COLO829 (cell line): ENCODE results near the gene GIPC3.
"Not testable (repeated sequence)": the region's sequence is repeated elsewhere in the genome, so short reads cannot be mapped to it uniquely, and the experiment has no call there.

Source experiments
- DNase-seq: peaks from one replicate; pipeline ENCODE4 v3.0.0; 2012; ENCODE audit warnings: low spot score

GIPC3 gene

DNA sequence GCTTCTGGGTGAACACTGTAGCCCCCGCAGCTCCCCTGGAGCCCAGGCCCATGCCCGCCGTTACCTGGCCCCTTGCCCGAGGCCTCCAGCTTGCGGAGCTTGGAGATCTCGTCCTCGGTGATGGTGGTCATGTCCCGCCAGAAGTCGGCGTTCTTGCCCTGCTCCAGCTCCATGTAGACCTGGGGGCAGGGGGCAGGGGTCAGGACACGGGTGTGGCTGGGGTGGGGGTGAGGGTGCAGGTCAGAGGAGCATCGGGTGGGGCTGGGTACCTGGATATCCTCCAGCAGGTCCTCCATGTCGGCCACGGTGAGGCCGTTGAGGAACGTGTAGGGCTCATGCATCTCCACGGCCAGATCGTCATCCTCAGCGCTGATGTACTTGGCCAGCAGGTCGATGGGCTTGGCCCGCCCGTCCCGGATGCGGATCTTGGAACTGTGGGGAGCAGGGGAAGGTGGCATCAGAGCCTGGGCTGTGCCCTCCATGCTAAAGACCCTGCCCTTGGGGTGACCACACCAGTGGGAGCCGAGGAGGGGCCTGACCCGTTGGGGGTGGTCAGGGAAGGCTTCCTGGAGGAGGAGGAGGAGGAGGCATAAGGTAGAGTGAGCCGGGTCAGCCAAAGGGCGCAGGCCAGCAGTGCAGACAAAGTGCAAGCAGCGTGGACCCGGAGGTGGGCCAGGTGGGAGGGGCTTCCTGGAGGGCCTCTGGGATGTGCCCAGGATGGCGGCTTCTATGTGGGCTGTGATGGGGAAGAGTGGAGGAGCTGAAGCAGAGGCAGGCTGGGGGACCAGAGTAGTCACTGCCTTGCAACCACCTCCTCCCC, 33.7 kb downstream of the GIPC3 start:
- DNase-seq: no peak

DNA sequence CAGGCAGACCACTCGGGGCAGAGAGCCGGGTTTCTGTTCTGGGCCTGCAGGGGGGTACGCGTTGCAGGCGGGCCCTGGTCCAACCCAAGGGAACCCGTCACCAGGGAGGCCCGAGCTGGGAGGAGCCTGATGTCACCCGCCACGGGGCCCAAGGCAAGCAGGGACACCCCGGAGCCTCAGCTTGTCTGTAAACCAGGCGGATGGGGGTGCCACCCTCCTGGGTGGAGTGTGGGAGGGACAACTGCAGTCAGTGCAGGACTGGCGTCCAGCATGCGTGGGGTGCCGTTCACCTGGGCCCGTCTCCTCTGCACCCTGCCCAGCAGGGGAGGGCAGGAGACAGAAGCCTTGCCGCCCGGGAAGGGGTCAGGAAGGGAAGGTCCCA, 34.3 kb downstream of the GIPC3 start:
- no peak for DNase-seq

DNA sequence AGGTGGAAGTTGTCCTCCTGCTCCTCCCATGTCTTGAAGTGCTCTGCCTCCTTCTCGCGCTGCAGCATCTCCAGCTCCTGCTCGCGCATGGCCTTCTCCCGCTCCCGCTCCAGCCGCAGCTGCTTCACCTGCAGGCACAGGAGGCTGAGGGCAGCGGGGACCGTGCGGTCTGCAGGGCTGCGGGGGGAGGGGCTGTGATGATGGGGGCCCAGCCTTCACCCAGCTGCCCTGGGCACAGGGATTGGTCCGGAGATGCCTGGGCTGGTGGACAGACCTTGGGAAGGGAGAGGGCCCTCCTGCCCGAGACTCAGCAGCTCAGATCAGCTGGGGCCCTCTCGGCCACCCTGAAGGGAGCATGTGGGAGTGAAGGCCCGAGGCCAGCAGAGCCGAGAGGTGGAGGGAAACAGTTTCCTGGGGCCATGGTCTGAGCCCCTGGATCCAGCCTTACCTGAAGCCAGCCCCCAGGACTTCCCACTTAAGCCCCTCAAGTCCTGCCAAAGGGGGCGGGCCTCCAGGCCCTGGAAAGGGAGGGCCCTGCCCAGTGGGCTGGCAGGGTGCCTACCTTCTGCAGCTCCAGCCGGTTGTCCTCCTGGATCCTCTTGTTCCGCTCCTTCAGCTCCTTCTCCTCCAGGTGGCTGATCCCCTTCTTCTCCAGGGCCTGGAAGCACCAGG, 35.0 kb downstream of the GIPC3 start:
- DNase-seq: no peak

DNA sequence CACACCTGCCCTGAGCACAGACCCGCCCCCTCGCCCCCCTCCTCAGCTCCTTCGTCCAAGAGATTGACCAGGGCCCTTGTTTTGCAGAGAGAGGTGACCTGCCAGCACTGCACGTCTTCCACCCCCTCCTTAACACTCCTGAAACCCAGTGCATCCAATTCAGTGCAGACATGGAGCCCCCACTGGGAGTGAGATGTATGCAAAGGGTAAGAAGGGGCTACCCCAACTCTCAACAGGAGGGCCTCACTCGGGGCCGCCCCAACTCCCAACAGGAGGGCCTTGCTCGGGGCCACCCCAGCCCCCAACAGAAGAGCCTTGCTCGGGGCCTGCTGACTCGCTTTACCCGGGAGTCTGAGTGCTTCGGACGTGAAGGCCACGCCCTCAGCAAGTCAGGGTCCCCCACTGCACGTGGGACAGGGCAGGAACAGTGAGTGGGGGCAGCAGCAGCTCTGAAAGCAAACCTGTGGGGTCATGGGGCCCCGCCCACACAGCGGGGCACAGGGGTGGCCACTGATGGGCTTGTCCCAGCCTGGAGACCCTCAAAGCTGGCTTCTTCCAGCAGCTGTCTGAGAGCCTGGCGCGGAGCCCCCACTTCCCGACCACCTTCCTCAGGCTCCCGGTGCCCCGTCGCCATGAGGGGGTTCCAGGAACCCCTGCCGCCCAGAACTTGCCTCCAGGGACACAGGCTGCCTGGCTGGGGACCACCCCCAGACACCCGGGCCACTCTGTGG, 35.7 kb downstream of the GIPC3 start:
- DNase-seq: no peak

DNA sequence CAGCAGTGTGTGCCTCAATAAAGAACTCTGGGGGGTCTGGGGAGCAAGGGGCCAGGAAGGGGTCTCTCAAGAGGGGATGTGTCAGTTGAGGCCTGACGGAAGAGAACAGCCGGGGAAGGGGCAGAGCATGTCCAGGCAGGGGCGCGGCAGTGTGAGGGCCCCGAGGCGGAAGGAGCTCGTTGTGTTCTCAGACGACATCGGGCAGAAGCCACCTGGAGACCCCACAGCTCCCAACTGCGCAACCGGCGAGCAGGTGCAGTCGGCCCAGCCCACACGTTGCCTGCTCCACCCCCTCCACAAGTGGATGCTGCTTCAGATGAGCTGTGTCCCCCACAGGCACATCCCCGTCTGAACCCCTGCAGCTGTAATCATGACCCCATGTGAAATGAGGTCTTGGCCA, 36.4 kb downstream of the GIPC3 start:
- DNase-seq: no peak

DNA sequence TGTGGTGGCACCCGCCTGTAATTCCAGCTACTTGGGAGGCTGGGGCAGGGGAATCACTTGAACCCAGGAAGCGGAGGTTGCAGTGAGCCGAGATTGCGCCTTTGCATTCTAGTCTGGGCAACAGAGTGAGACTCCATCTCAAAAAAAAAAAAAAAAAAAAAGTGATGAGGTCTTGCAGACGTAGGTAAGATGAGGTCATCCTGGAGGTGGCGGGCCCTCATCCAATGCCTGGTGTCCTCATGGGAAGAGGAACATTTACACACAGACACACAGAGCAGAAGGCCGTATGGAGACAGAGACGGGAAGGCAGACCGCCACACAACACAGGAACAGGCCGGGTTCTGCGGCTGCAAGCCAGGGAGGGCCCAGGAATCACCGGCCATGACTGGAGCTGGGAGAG, 36.9 kb downstream of the GIPC3 start:
- no peak for DNase-seq

DNA sequence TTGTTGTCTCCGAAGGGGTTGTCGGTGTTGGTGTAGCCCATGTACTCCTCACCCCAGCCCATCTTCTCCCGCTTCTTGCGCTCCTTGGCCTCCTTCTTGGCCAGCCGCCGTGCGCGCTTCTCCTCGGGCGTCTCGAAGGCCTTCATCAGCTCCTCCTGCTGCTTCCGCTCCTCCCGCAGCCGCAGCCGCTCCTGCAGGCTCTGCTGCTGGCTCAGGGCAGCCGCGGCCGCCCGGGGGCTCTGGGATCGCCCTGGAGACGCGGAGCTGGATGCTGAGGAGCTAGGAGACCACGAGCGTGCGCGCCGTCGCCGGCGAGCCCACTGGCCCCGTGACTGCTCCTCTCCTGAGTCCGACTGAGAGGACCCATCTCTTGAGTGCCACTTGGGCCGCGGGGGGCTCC, 38.4 kb downstream of the GIPC3 start:
- DNase-seq: no peak

DNA sequence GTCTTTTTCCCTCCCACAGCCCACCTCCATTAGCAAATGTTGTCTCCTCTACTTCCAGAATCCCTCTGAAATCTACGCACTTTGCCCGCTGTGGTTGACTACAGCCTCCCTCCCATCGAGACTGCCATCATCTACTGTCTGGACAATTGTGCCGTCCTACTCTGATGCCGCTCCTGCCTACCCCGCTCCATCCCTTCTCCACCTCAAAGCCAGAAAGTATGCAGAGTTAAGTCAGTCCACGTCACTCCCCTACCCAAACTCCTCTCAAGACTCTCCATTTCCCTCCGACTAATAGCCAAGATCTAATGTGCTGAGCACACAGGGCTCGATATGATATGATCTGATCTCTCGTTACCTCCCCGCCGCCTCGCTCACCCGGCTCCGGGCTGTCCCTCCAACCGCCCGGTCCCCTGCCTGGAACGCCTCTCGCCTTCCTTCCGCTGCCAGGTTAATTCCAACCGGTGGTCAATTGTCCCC, 40.8 kb downstream of the GIPC3 start:
- DNase-seq: no peak

DNA sequence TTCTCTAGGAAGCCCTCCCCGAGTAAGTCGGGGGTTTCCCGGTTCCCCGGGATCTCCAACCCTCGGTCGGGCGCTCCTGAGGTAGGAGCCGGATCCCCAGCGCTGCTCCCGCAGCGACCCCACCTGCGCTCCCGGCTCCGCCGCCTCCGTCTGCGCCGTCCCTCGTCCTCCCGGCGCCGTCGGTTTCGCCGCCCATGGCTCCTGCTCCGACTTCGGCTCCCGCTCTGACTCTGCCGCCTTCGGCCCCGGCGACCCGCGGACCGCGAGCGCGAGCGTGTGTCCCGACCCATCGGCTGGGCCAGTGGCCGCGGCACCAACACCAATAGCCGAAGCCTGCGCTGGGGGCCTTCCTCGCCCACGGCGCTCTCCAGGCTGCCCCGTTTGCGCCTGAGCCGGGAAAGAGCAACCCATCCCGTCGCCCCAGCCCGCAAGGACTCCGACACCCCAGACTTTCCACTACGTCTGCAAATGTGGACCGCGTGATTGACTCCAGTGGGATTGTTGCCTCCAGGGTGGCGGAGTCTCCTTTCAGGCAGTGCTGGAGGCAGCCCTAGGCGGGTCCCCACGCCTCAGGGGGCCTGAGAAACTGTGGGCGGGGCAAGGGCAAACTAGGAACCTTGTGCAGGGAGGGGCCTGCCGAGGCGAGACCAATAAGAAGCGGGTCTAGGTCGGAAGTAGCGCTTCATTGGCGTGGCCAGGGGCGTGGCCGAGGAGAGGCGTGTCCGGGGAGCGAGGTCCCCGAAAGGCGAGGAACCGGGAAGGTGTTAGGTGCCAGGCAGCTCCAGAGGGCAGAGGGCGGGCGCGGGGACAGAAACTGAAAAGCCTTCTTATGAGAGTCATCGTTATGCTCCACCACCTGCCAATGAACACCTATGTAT, 41.4 kb downstream of the GIPC3 start, which contains the start of gene CACTIN:
CACTIN (minus strand) TSS at position 318 of the 878 bp plus-strand sequence; CDS start at position 290, 28 bp downstream.
- DNase-seq: peak; percentile 100

DNA sequence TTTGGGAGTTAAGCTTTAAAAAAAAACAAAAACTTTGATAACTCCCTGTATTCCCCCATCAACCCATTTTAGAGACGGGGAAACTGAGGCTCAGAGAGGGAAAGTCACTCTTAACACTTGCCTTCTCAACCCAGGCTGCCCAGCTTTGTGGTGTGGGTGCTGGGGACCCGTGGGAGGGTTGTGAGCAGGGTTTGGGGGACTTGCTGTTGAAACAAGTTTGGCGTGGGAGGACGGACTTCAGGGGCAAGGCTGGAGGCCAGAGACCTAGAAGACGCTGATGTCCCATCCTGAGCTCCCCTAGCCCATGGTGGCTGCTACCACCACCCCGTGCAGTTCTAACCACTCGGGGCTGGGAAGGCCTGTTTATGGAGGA, 42.1 kb downstream of the GIPC3 start:
- DNase-seq: no peak

DNA sequence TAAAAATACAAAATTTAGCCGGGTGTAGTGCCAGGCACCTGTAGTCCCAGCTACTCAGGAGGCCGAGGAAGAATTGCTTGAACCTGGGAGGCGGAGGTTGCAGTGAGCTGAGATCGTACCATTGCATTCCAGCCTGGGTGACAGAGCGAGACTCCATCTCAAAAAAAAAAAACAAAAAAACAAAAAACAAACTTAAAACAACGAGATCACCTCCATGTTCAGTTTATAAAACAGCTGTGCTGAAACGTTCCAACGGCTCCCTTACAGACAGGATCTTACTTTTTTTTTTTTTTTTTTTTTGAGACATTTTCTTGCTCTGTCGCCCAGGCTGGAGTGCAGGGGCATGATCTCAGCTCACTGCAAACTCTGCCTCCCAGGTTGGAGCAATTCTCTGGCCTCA, 43.5 kb downstream of the GIPC3 start:
- not testable (repeated sequence) for DNase-seq

DNA sequence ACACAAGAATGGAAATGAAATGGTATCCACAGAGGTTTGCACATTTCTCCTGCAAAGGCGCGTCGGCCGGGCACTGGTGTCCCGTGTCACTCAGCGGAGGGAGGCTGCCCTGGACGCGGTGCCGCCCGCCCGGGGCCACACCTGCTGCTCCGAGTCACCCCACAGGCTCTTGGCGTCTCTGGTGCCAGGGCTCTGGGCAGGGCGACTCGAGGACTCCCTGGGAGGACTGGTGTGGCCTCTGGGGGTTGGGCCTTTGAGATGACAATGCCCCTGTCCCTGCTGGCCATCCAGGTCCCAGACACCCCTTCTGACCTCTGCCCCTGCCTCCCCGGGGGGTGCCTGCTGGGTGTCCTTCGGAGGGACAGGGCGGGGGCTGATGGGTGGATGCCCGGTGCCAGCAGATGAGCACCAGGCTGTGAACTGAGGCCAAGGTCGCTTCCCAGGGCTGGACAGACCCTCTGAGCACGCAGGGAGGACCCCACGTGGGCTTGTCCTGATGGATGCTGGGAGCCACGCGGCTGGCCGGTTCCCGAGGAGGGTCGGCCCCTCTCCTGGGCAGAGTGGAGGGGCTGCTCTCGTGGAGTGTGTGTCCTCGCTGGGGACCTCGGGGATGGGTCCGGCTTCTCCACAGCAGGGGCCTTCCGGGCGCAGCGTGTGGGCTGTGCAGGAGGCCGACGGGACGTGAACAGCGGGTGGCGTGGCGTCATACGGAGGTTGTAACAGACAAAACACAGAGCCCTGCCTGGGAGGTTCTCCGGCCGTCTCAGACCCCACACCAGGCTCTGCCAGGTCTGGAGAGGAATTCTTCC, 46.0 kb downstream of the GIPC3 start:
- DNase-seq: no peak

DNA sequence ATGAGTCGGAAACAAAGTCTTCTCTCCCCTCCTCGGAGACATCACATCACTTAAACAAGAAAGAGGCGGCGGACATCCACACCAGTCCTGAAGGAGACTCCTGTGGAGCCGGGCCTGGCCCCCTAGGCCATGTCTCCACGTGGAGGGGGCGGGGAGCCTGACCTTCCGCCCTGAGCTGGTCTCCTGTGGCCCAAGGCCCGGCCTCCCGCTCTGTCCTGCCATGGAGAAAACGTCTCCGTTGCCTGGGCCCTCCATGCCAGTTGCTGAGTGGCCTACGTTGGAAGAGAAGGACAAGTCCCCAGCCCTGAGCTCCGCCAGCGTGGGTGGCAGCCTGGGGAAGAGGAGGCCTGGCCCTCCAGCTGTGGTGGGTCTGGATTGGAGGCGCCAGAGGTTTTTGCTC, 46.8 kb downstream of the GIPC3 start:
- no peak for DNase-seq

DNA sequence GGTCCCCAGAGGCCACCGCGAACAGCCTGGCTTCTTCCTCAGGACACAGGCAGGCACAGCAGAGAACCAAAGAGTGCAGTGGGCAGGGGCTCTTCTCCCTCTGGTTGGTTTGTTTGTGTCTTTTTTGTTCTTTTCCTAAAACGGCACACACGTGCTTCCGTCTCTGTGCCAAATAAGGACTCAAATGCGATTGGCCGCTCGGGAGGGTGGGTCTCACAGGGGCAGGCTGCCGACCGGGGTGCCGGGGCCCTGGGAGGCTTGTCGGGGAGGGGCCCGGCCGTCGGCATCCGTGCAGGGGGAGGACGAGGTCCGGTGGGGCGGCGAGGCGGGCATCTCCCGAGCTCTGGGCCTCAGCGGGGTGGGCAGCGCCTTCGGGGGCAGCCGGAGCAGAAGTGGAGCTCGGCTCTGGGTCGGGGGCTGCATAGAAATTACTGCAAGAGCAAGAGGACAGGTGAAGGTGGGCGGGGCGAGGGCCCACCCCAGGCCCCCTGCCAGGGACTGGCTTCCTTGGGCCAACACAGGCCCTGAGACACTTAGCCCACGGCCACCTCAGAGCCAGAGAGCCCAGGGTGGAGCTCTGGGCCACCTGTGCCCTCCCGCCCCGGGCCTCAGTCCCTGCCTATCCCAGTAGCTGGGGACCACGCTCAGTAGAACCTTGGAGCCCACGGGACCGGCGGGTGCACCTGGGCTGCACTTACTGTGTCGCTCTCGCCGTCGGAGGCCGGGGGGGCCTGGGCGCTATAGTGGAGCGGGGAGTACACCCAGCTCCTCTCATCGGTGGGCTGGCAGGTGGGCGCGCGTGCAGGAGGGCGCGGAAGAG, 47.7 kb downstream of the GIPC3 start:
- DNase-seq: no peak

DNA sequence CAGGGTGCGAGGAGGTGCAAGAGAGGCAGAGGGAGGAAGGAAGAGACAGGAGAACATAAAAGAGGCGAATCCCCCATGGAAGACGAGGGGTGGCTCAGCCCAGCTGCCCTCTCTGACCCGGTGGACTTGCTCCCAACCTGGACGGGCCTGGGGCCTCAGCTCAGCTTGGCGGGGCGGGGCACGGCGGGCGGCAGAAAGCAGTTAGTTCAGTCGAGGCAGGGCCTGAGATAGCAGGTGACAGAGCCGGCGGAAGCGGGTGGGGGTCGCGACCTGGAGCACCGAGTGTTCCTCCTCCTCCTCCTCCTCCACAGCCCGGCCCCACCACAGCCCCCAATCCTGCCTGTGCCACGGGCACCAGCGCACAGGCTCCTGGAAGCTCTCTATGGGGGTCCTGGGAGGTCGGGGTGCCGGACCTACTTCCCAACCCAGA, 48.3 kb downstream of the GIPC3 start:
- DNase-seq: no peak

DNA sequence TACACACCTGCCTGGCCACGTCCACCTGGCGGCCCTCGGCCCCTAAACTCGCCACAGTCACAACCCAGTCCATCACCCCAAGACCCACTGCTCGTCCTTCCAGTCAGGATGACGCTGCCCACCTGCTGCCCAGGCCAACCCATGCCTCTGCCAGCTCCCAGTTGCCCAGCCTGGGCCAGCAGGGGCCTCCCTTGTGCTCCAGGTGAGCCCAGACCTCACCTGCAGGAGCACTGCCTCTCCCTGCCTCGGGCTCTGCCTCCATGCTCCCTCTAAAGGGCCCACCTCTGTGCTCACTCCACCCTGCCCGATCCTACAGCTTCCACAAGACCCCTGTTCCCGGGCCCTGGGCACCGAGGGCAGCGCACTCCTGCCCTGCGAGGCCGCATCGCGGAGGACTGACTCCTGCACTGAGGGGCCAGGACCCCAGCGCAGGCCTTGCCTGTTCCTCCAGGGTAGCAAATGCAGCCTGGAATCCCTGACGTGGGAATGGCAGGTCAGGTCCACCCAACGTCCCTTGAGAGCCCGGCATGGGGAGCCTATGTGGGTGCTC, 49.3 kb downstream of the GIPC3 start:
- no peak for DNase-seq

DNA sequence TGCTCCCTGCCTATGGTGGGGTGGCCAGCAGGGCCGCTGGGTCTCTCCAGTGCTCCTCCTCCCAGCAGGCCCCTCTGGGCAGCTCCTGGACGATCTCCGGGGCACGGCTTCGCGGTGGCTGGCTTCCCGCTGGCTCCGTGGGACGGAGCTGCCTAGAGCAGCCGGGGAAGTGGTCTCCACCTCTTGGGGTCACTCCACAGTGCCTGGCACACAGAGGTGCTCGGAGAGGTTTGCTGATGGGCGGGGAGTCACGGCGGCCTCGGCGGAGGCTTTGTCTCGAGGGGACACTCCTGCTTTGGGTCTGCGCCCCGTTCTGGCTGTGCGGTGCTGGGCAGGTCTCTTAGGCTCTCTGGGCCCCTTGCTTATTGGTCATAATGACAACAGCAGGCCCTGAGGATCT, 51.2 kb downstream of the GIPC3 start:
- no peak for DNase-seq

DNA sequence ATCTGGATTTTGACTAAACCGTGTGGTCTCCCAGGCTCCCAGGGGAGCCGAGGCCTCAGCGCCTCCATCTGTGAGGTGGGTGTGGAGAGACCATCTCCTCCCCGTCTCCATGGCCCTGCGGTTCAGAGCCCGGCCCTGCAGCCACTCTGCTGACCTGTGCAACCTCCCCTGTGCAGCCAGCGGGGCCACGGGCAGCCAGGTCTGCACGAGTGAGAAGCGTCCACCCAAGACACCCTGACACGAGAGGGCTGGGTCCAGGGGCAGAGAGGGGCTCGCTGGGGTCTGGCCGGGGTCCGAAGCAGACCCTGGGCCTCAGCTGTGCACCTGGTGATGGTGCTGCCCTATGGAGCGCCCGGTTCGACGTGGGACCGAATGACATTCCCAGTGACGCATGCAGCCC, 51.7 kb downstream of the GIPC3 start:
- no peak for DNase-seq

DNA sequence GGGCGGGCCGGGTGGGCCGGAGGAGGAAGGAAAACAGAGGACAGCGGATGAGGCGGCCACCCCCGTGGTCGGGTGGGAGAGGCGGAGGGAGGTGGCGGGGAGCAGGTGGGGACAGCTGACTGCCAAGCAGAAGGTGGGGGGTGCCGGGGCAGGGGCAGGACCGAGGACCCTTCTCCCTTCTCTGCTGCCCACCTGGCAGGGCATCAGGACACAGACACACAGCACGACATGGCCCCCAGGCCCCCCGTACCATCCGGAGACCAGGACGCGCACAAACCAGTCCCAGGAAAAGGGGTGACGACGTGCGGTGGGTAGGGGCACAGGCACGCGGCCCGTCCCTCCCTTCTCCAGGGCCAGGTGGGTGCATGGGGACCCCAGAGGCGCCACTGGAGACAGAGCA, 52.3 kb downstream of the GIPC3 start:
- no peak for DNase-seq
